Keratinocyte (primary cell): ENCODE measurements around the gene TBC1D2. TPM values are rescaled to one million over a fixed set of nuclear protein-coding genes. Genes with fewer than 3 reads are reported as not detected.

ENCODE experiments used
- DNase-seq: peaks from one replicate; pipeline ENCODE4 v3.0.0-alpha.2; 2011; ENCODE audit warnings: low read depth, missing footprints, low spot score
- FAIRE-seq: peaks from 2 replicates; lab custom pipeline; 2011; peaks lifted over from hg19 to GRCh38; lab: Jason Lieb, UNC
- H2AFZ ChIP-seq: 2 replicates; pipeline ENCODE4 v1.6.0; 2012; ENCODE audit warnings: low read length, control low read depth, inconsistent platforms; ENCODE audit not compliant: control insufficient read depth
- H3K27ac ChIP-seq: 2 replicates; pipeline ENCODE4 v1.5.1; 2011; ENCODE audit warnings: low read length; ENCODE audit not compliant: control insufficient read depth, insufficient read depth
- H3K27me3 ChIP-seq: 3 replicates; pipeline ENCODE4 v1.6.0; 2011; ENCODE audit warnings: low read length; ENCODE audit not compliant: control insufficient read depth, insufficient read depth; ENCODE audit errors: extremely low read depth
- H3K36me3 ChIP-seq, 2 experiments: 2 replicates in 1 of 2; 3 replicates in 1 of 2; pipeline ENCODE4 v1.5.1; 2011; ENCODE audit warnings: low read length in 2 of 2, mild to moderate bottlenecking in 1 of 2; ENCODE audit not compliant: control insufficient read depth in 2 of 2, insufficient read depth in 2 of 2; ENCODE audit errors: extremely low read depth in 1 of 2
- H3K4me1 ChIP-seq: 3 replicates; pipeline ENCODE4 v1.5.1; 2011; ENCODE audit warnings: low read length; ENCODE audit not compliant: control insufficient read depth, insufficient read depth; ENCODE audit errors: extremely low read depth
- H3K4me2 ChIP-seq: 3 replicates; pipeline ENCODE4 v1.6.0; 2011; ENCODE audit warnings: low read depth, low read length; ENCODE audit not compliant: control insufficient read depth, insufficient read depth; ENCODE audit errors: extremely low read depth
- H3K4me3 ChIP-seq, 3 experiments: fragments of 200-600 bp in 1 of 3; sonication (generic) in 1 of 3; 2 replicates in 2 of 3; 3 replicates in 1 of 3; pipeline ENCODE4 v1.5.1; 2011 to 2016; ENCODE audit warnings: low read length in 3 of 3, mild to moderate bottlenecking in 3 of 3, control low read depth in 2 of 3, inconsistent platforms in 1 of 3, low read depth in 1 of 3, mixed read lengths in 1 of 3, mixed run types in 1 of 3, moderate library complexity in 1 of 3; ENCODE audit not compliant: control insufficient read depth in 2 of 3, insufficient read depth in 2 of 3; ENCODE audit errors: extremely low read depth in 1 of 3
- H3K79me2 ChIP-seq: 2 replicates; pipeline ENCODE4 v1.6.0; 2012; ENCODE audit warnings: low read length; ENCODE audit not compliant: control insufficient read depth, insufficient read depth
- H3K9ac ChIP-seq: 3 replicates; pipeline ENCODE4 v1.6.0; 2011; ENCODE audit warnings: low read length; ENCODE audit not compliant: control insufficient read depth, insufficient read depth; ENCODE audit errors: extremely low read depth
- H3K9me1 ChIP-seq: 3 replicates; pipeline ENCODE4 v1.6.0; 2011; ENCODE audit warnings: low read length; ENCODE audit not compliant: control insufficient read depth, insufficient read depth; ENCODE audit errors: extremely low read depth
- H3K9me3 ChIP-seq: 2 replicates; pipeline ENCODE4 v1.5.1; 2012; ENCODE audit warnings: low read depth, low read length; ENCODE audit not compliant: control insufficient read depth
- H4K20me1 ChIP-seq: 3 replicates; pipeline ENCODE4 v1.6.0; 2011; ENCODE audit warnings: low read length; ENCODE audit not compliant: control insufficient read depth, insufficient read depth; ENCODE audit errors: extremely low read depth
- CTCF ChIP-seq, 3 experiments: IDR thresholded peaks in 1 of 3; conservative IDR thresholded peaks in 1 of 3; optimal IDR thresholded peaks in 1 of 3; 2 replicates in 2 of 3; 3 replicates in 1 of 3; pipeline versions ENCODE3 to v1.5.1; 2011; ENCODE audit warnings: low read length in 3 of 3, mild to moderate bottlenecking in 3 of 3, moderate library complexity in 2 of 3, control low read depth in 1 of 3, inconsistent platforms in 1 of 3; ENCODE audit not compliant: insufficient read depth in 2 of 3; ENCODE audit errors: extremely low read depth in 1 of 3
- EZH2 ChIP-seq: IDR thresholded peaks from one replicate; pipeline ENCODE4 v1.6.1; 2012; ENCODE audit warnings: inconsistent platforms, mild to moderate bottlenecking, low read length, moderate library complexity
- dilution Hi-C: fragments of 300-500 bp; cut with MboI; formaldehyde crosslinking; loops from one replicate; pipeline ENCODE4 v1.7.0; 2020; ENCODE audit warnings: low sequenced_read_pairs; ENCODE audit not compliant: extremely low pct_ligation_motif_present
- polyA plus RNA-seq, 5 experiments: library from polyadenylated mRNA; depleted of rRNA in 3 of 5; stranded (reverse) in 3 of 5; stranded (forward) in 1 of 5; unstranded in 1 of 5; fragments of >200 nt; gene quantifications; 1 replicate in 1 of 5; 2 replicates in 3 of 5; 3 replicates in 1 of 5; pipeline versions ENCODE4 v1.2.1 to v1.2.3, GENCODE V29; 2011 to 2012; ENCODE audit warnings: missing spikeins in 2 of 5, low read depth in 1 of 5, low replicate concordance in 1 of 5

Gene TBC1D2
- polyA plus RNA-seq, 1 donor (not counting 4 experiments of a cell fraction or from before 2014, with no cell fraction given): 59.2 TPM

- Histone ChIP-seq H3K79me2 (peaks cover 45% of the 10 kb centered on the region), H3K36me3 (peaks cover 9 to 20% of the 10 kb centered on the region in 2 experiments), H3K9me1 (no peaks in the 10 kb centered on the region), H3K4me3 (peak overlapping the region; percentile 77 to 93 (median 91)), H3K27me3 (no peaks in the 10 kb centered on the region), H4K20me1 (no peaks in the 10 kb centered on the region), H3K4me2 (peak overlapping the region; percentile 87), H3K27ac (peak overlapping the region; percentile 74), H3K9me3 (no peaks in the 10 kb centered on the region), H3K4me1 (peaks cover 55% of the 10 kb centered on the region), H3K9ac (peak overlapping the region; percentile 75), H2AFZ (no peak overlapping the region)
- dilution Hi-C loops: no loop called here
- no peak for TF ChIP-seq EZH2
- no peak for TF ChIP-seq CTCF (optimal IDR thresholded peaks at IDR 0.05 in 1 of 3, IDR thresholded peaks at IDR 0.05 in 1 of 3, conservative IDR thresholded peaks at IDR 0.05 in 1 of 3; ENCODE audit: extremely low read depth in 1 of 3, insufficient read depth in 2 of 3, low read length in 3 of 3)
- DNase-seq (no peak), FAIRE-seq (no peak)
These were observed 1.9 kb downstream of the TBC1D2 start for GRCh38 chr9:98253565-98253964.

GRCh38 chr9:98251551-98251950, 3.9 kb downstream of the TBC1D2 start:
- H3K36me3 ChIP-seq: peaks cover 13 to 30% of the 10 kb centered on the region in 2 experiments
- no peaks in the 10 kb centered on the region for H4K20me1 ChIP-seq
- TF ChIP-seq CTCF (optimal IDR thresholded peaks at IDR 0.05 in 1 of 3, IDR thresholded peaks at IDR 0.05 in 1 of 3, conservative IDR thresholded peaks at IDR 0.05 in 1 of 3; ENCODE audit: extremely low read depth in 1 of 3, insufficient read depth in 2 of 3, low read length in 3 of 3) (no peak), EZH2 (no peak)
- peaks cover 61% of the 10 kb centered on the region for H3K4me1 ChIP-seq
- H3K9me3 ChIP-seq: no peaks in the 10 kb centered on the region
- peak overlapping the region; percentile 87 for H3K4me2 ChIP-seq
- peak overlapping the region; percentile 48 for H3K27ac ChIP-seq
- H3K4me3 ChIP-seq: peak overlapping the region in 2 of 3 experiments; percentile 16 to 93
- H2AFZ ChIP-seq: no peak overlapping the region
- dilution Hi-C loops: no loop called here
- FAIRE-seq (peak; percentile 71), DNase-seq (peak; percentile 77)
- H3K27me3 ChIP-seq: no peaks in the 10 kb centered on the region
- peaks cover 59% of the 10 kb centered on the region for H3K79me2 ChIP-seq
- no peaks in the 10 kb centered on the region for H3K9me1 ChIP-seq
- H3K9ac ChIP-seq: peak overlapping the region; percentile 6
